ENCODE measurements around the gene LRMDA. TPM values are rescaled to one million over a fixed set of nuclear protein-coding genes. Genes with fewer than 3 reads are reported as not detected.

Gene LRMDA
- total RNA-seq, 1 donor from 2014 or later = 5.2 TPM

DNA sequence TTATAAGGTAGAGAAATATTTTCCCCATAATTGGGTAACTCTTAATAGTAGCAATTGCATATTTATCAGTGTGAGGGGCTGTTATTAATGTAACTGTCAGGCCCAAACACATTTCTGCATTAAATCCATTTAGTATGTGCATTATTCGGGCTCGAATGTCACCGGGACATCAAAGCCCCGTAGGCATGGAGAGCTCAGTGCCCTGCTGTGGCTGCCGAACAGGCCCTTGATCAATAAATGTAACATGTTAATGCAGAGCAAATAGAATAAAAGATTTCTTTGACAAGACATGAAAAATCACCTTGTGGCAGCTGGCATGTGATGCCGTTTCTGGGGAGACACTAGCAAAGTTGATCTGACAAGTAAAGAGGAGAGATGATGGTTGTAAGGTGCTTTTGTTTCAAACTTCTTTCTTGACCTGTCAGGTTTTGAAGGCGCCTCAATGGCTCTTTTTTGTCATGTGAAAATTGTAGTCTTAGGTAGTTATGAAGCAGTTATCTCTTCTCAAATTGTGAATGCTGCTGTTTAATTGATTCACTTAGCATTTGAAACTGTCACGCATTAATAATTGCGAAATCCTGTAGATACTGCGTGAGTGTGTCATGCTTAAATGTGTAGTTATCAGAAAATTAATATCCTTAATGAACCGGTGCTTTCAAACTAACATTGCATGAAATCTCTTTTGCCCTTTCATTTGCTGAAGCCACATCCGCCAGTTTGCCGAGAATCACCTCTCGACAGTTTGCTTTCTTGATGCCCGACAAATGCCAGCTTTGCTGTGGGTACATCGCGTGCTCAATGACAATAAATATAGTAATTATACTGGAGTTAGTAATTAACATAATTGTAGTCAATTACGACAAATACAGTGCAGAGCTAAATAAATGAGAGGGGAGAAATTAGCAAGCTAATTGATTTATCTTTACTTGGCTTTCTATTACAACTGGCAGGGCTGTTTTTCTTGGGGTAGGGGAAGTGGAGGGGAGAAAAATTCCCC, 19.5 kb downstream of the LRMDA start:
- Histone ChIP-seq H4K20me1 (ENCODE audit: low read depth) (no peaks in the 10 kb centered on the region), H3K9me3 (ENCODE audit: low read depth) (no peaks in the 10 kb centered on the region), H3K27ac (no peak overlapping the region), H3F3A (ENCODE audit: low read depth) (no peaks in the 10 kb centered on the region), H2AFZ (replicated peaks) (no peak overlapping the region), H3K4me1 (peaks cover 39% of the 10 kb centered on the region), H3K36me3 (no peaks in the 10 kb centered on the region), H3K79me2 (ENCODE audit: low read depth) (no peaks in the 10 kb centered on the region), H3K4me3 (no peak overlapping the region), H3K4me2 (peak overlapping the region; percentile 60), H3K27me3 (peaks cover 43% of the 10 kb centered on the region), H3K9ac (no peak overlapping the region)
- H3K27ac Mint-ChIP-seq = peak overlapping the region; percentile 7
- no peak for DNase-seq (ENCODE audit: low spot score)
- no peaks in the 10 kb centered on the region for H3K36me3 Mint-ChIP-seq
- peaks cover 28% of the 10 kb centered on the region for H3K27me3 Mint-ChIP-seq (ENCODE audit: insufficient read depth, low read depth)
- TF ChIP-seq EZH2 (IDR thresholded peaks at IDR 0.05) (peak; percentile 18), EZH2phosphoT487 (IDR thresholded peaks at IDR 0.05) (no peak)
- peaks cover 56% of the 10 kb centered on the region for H3K4me1 Mint-ChIP-seq
- peak overlapping the region; percentile 77 for H3K4me3 Mint-ChIP-seq
- peaks cover 10% of the 10 kb centered on the region for H3K9me3 Mint-ChIP-seq

GRCh38 chr10:75451831-75452230, 20.4 kb downstream of the LRMDA start:
- DNase-seq (ENCODE audit: low spot score) = no peak
- peak overlapping the region; percentile 24 for H3K4me3 ChIP-seq
- no peaks in the 10 kb centered on the region for H4K20me1 ChIP-seq (ENCODE audit: low read depth)
- H3K9me3 ChIP-seq (ENCODE audit: low read depth) = no peaks in the 10 kb centered on the region
- H3K27me3 Mint-ChIP-seq (ENCODE audit: insufficient read depth, low read depth) = peaks cover 27% of the 10 kb centered on the region
- H3K9ac ChIP-seq = no peak overlapping the region
- H3K79me2 ChIP-seq (ENCODE audit: low read depth) = no peaks in the 10 kb centered on the region
- H3K4me1 Mint-ChIP-seq = peaks cover 56% of the 10 kb centered on the region
- H3K27ac ChIP-seq = no peak overlapping the region
- no peaks in the 10 kb centered on the region for H3K36me3 ChIP-seq
- TF ChIP-seq EZH2 (IDR thresholded peaks at IDR 0.05) (no peak), CTCF (IDR thresholded peaks at IDR 0.05) (no peak), EZH2phosphoT487 (IDR thresholded peaks at IDR 0.05) (no peak)
- peaks cover 1% of the 10 kb centered on the region for H3K9me3 Mint-ChIP-seq
- H2AFZ ChIP-seq (replicated peaks) = peak overlapping the region; percentile 87
- H3K4me2 ChIP-seq = peak overlapping the region; percentile 61
- H3K36me3 Mint-ChIP-seq = no peaks in the 10 kb centered on the region
- H3K4me1 ChIP-seq = peaks cover 39% of the 10 kb centered on the region
- no peaks in the 10 kb centered on the region for H3F3A ChIP-seq (ENCODE audit: low read depth)
- H3K27me3 ChIP-seq = peaks cover 43% of the 10 kb centered on the region
- H3K27ac Mint-ChIP-seq = no peak overlapping the region
- peak overlapping the region; percentile 46 for H3K4me3 Mint-ChIP-seq

DNA sequence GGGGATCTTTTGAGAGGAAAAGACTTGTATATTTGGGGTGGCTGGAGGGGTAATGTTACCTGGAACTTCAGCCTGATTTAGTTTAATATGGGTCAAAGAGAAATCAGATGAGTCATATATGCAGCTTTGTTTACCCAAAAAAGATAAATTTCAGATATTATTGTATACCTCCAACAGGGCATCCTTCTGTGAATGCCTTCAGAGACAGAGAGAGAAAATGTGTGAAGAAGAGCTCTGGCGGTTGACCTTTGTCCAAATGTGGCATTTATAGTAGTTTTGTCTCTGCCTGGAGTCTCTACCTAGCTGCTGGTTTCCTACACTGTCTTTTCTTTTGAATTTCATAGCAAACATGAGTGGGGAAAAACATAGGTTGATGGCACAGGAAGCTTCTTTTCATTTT, 21.6 kb downstream of the LRMDA start:
- H3K4me3 ChIP-seq = no peak overlapping the region
- H3K4me1 ChIP-seq = peaks cover 39% of the 10 kb centered on the region
- H3K79me2 ChIP-seq (ENCODE audit: low read depth) = no peaks in the 10 kb centered on the region
- H3K36me3 ChIP-seq = no peaks in the 10 kb centered on the region
- H3K4me1 Mint-ChIP-seq = peaks cover 51% of the 10 kb centered on the region
- no peaks in the 10 kb centered on the region for H3K36me3 Mint-ChIP-seq
- no peak overlapping the region for H2AFZ ChIP-seq (replicated peaks)
- no peak for TF ChIP-seq CTCF (IDR thresholded peaks at IDR 0.05)
- TF ChIP-seq EZH2 (IDR thresholded peaks at IDR 0.05) = no peak
- no peak for TF ChIP-seq EZH2phosphoT487 (IDR thresholded peaks at IDR 0.05)
- no peak overlapping the region for H3K27ac Mint-ChIP-seq
- peaks cover 43% of the 10 kb centered on the region for H3K27me3 ChIP-seq
- H3F3A ChIP-seq (ENCODE audit: low read depth) = no peaks in the 10 kb centered on the region
- H3K27me3 Mint-ChIP-seq (ENCODE audit: insufficient read depth, low read depth) = peaks cover 25% of the 10 kb centered on the region
- no peaks in the 10 kb centered on the region for H3K9me3 ChIP-seq (ENCODE audit: low read depth)
- H3K9ac ChIP-seq = no peak overlapping the region
- H3K4me2 ChIP-seq = no peak overlapping the region
- no peak overlapping the region for H3K4me3 Mint-ChIP-seq
- no peak overlapping the region for H3K27ac ChIP-seq
- DNase-seq (ENCODE audit: low spot score) = no peak
- no peaks in the 10 kb centered on the region for H4K20me1 ChIP-seq (ENCODE audit: low read depth)
- no peaks in the 10 kb centered on the region for H3K9me3 Mint-ChIP-seq

- H3K9me3 Mint-ChIP-seq = no peaks in the 10 kb centered on the region
- peaks cover 25% of the 10 kb centered on the region for H3K4me1 Mint-ChIP-seq
- H3K9me3 ChIP-seq (ENCODE audit: low read depth) = no peaks in the 10 kb centered on the region
- TF ChIP-seq EZH2 (IDR thresholded peaks at IDR 0.05) (no peak), EZH2phosphoT487 (IDR thresholded peaks at IDR 0.05) (no peak), CTCF (IDR thresholded peaks at IDR 0.05) (no peak)
- no peaks in the 10 kb centered on the region for H3K36me3 Mint-ChIP-seq
- no peak for DNase-seq (ENCODE audit: low spot score)
- no peak overlapping the region for H3K27ac ChIP-seq
- H3K4me2 ChIP-seq = no peak overlapping the region
- no peak overlapping the region for H2AFZ ChIP-seq (replicated peaks)
- peaks cover 16% of the 10 kb centered on the region for H3K4me1 ChIP-seq
- H3K9ac ChIP-seq = no peak overlapping the region
- no peak overlapping the region for H3K4me3 Mint-ChIP-seq
- no peaks in the 10 kb centered on the region for H3F3A ChIP-seq (ENCODE audit: low read depth)
- no peak overlapping the region for H3K4me3 ChIP-seq
- H3K27me3 ChIP-seq = peaks cover 25% of the 10 kb centered on the region
- H3K79me2 ChIP-seq (ENCODE audit: low read depth) = no peaks in the 10 kb centered on the region
- no peak overlapping the region for H3K27ac Mint-ChIP-seq
- no peaks in the 10 kb centered on the region for H4K20me1 ChIP-seq (ENCODE audit: low read depth)
- H3K27me3 Mint-ChIP-seq (ENCODE audit: insufficient read depth, low read depth) = peaks cover 17% of the 10 kb centered on the region
- H3K36me3 ChIP-seq = no peaks in the 10 kb centered on the region
These were observed 24.7 kb downstream of the LRMDA start for GRCh38 chr10:75456122-75456521.

Measured in neural progenitor cell (in vitro differentiated cells).